Breast epithelium (tissue), 4 donors: ENCODE data around the gene GH2. TPM values are rescaled to one million over a fixed set of nuclear protein-coding genes. Genes with fewer than 3 reads are reported as not detected.

ENCODE experiments used
- DNase-seq, 2 donors: peaks; one replicate each; pipeline ENCODE4 v3.0.0-alpha.2; 2019; ENCODE audit warnings: low spot score in 2 of 2
- H3K27ac ChIP-seq, 2 donors: fragments of 200-600 bp; sonication (generic) in 1 of 2; one replicate each; pipeline ENCODE4 v1.5.1; 2016 to 2019; ENCODE audit warnings: mild to moderate bottlenecking in 1 of 2
- H3K27me3 ChIP-seq, 2 donors: fragments of 200-600 bp; sonication (generic) in 1 of 2; one replicate each; pipeline versions ENCODE4 v1.5.1 to v1.6.0; 2017 to 2019; ENCODE audit warnings: control low read depth in 1 of 2, mild to moderate bottlenecking in 1 of 2
- H3K36me3 ChIP-seq: fragments of 200-600 bp; one replicate; pipeline ENCODE4 v1.5.1; 2019
- H3K4me1 ChIP-seq, 2 donors: fragments of 200-600 bp; sonication (generic); one replicate each; pipeline ENCODE4 v1.5.1; 2016 to 2019; ENCODE audit warnings: control low read depth in 1 of 2
- H3K4me3 ChIP-seq, 3 donors: fragments of 200-600 bp; sonication (generic); 1 replicate in 2 of 3; 2 replicates in 1 of 3; pipeline ENCODE4 v1.5.1; 2016 to 2019; ENCODE audit warnings: mild to moderate bottlenecking in 3 of 3, moderate library complexity in 2 of 3
- H3K9me3 ChIP-seq, 2 donors: fragments of 200-600 bp; sonication (generic) in 1 of 2; one replicate each; pipeline ENCODE4 v1.5.1; 2016 to 2019; ENCODE audit warnings: control low read depth in 1 of 2
- POLR2A ChIP-seq: fragments of 450-650 bp; IDR thresholded peaks from one replicate; pipeline ENCODE4 v1.6.1; 2016; ENCODE audit warnings: antibody characterized with exemption, mild to moderate bottlenecking, moderate library complexity
- POLR2AphosphoS5 ChIP-seq, 3 donors: sonication (generic); formaldehyde crosslinking; IDR thresholded peaks; one replicate each; pipeline ENCODE4 v1.6.1; 2017; ENCODE audit warnings: antibody characterized with exemption in 3 of 3
- intact Hi-C: fragments of 100-400 bp; cut with DNase I; formaldehyde crosslinking; loops from one replicate; pipeline ENCODE4 v1.15.1; 2023; ENCODE audit warnings: low total_unique reads
- total RNA-seq, 3 donors: library from RNA; depleted of rRNA; stranded (reverse); fragments of >200 nt; gene quantifications; one replicate each; pipeline ENCODE4 v1.1.0, GENCODE V29; 2016
- TF ChIP-seq, protein P1 (sequence below), 3 donors: fragments of 450-650 bp; IDR thresholded peaks; one replicate each; pipeline ENCODE4 v1.5.1; 2016 to 2017; ENCODE audit warnings: antibody characterized with exemption in 3 of 3, mild to moderate bottlenecking in 3 of 3, moderate library complexity in 3 of 3

GH2 gene
- total RNA-seq, 3 donors from 2014 or later: not detected

DNA sequence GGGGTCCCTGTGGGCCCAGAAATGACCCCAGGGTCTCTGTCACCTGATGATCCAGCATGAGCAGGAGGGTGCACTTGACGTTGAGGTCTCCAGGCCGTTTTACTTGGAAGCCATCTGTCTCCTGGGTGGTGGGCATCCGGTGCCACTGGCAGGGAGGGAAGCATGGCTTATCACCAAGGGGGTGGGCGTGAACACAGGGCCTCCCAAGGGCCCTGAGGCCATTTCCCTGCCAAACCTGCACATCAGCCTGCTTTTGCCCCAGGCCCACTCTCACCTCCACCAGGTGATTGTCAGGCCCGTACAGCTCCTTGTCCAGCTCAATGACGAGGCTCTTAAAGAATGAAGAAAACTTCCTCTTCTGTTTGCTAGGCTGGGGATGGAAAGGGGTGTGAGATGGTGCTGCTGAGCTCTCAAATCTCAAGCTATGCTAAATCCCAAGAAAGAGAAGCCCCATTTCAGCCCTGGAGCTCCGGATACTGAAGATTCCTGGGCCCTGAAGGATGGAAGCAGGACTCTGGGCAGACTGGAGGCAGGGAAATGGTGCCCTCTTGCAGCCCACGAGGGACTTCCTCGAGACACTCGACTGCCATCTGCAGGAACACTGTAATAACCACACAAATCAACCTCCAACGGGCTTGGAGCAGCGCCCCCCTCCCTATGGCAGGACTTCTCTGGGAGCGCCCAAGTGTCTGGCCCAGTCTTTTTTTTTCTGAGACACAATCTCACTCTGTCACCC is 47.1 kb downstream of the GH2 start:
- no peak for DNase-seq
- H3K4me3 ChIP-seq: no peak overlapping the region
- H3K27ac ChIP-seq: peak overlapping the region; percentile 45
- TF ChIP-seq POLR2AphosphoS5 (IDR thresholded peaks at IDR 0.05): no peak
- TF ChIP-seq, protein P1, sequence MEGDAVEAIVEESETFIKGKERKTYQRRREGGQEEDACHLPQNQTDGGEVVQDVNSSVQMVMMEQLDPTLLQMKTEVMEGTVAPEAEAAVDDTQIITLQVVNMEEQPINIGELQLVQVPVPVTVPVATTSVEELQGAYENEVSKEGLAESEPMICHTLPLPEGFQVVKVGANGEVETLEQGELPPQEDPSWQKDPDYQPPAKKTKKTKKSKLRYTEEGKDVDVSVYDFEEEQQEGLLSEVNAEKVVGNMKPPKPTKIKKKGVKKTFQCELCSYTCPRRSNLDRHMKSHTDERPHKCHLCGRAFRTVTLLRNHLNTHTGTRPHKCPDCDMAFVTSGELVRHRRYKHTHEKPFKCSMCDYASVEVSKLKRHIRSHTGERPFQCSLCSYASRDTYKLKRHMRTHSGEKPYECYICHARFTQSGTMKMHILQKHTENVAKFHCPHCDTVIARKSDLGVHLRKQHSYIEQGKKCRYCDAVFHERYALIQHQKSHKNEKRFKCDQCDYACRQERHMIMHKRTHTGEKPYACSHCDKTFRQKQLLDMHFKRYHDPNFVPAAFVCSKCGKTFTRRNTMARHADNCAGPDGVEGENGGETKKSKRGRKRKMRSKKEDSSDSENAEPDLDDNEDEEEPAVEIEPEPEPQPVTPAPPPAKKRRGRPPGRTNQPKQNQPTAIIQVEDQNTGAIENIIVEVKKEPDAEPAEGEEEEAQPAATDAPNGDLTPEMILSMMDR (IDR thresholded peaks at IDR 0.05): peak in 1 of 3 donors; percentile 25
- H3K9me3 ChIP-seq: no peaks in the 10 kb centered on the region
- intact Hi-C loops: loop anchor here (5.0 kb wide), 1 partner anchor 137 kb away; no protein-coding TSS in a partner anchor
- H3K4me1 ChIP-seq: peaks cover 11 to 24% of the 10 kb centered on the region in 2 donors
- H3K36me3 ChIP-seq: no peaks in the 10 kb centered on the region
- H3K27me3 ChIP-seq: no peaks in the 10 kb centered on the region

DNA sequence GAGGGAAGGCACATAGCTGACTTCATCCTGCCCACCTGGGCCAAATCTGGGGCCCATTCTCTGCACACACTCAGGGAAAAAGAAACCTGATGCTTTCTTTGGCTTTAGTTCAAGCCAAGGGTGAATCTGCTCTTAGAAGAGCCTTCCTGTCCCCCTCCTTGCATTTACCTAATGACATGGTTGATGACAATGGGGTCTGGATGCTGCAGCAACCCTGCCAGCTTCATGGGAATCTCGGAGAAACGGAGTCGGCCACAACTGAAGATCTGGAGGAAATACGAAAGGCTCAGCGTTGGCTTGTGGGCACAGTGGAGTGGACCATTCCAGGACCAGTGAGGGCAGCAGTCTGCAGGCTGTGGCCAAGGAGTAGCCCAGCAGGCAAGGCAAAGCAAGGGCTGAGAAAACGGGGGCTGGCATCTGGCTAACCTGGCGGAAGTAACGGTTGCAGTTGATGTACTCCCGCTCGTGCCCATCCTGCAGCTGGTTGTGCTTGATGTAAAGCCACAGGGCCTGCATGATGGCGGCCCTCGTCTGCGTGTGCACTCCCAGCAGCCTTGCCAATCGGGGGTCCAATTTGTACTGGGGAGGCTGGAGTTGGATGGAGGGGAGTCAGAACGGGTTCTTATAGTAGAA is 47.9 kb downstream of the GH2 start:
- peaks cover 11 to 30% of the 10 kb centered on the region in 2 donors for H3K4me1 ChIP-seq
- no peaks in the 10 kb centered on the region for H3K36me3 ChIP-seq
- intact Hi-C loops: no loop called here
- DNase-seq: no peak
- H3K27me3 ChIP-seq: no peaks in the 10 kb centered on the region
- no peak overlapping the region for H3K4me3 ChIP-seq
- H3K9me3 ChIP-seq: no peaks in the 10 kb centered on the region
- TF ChIP-seq POLR2A: no peak
- TF ChIP-seq, protein P1 (IDR thresholded peaks at IDR 0.05): no peak
- TF ChIP-seq POLR2AphosphoS5 (IDR thresholded peaks at IDR 0.05): no peak
- H3K27ac ChIP-seq: peak overlapping the region in 1 of 2 donors; percentile 45

DNA sequence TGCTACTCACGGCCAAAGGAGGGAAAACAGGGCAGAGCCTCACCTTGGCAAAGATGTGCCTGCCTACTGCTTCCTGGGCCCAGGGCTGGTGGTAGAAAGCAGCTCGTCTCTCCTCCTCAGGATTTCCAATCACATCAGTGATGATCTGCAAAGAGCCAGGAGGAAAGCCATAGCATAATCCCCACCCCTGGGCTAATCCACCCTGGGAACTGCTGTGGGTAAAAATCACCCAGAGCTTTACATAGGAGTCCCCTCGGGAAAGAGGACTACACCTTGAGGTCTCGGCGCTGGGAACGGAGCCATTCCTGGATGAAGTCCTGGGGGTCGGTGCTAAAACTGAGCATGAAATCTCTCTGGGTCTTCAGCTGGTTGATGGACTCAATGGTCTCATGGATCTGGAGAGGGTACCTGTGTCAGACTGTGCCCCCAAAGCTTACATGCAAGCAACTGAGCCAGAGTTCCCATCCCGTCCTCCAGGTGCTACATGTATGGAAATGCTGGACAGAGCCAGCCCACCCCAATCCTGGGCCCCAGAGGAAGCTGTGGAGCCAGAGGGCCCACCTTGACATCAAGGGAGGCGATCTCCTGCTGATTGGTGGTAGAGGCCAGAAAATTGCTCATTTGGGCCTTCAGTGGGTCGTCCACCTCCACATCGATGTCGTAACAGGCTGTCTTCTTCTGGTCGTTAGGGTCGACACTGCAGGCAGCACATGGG is 48.6 kb downstream of the GH2 start:
- no peaks in the 10 kb centered on the region for H3K27me3 ChIP-seq
- no peak for TF ChIP-seq POLR2AphosphoS5 (IDR thresholded peaks at IDR 0.05)
- no peak for TF ChIP-seq POLR2A
- TF ChIP-seq, protein P1 (IDR thresholded peaks at IDR 0.05): no peak
- H3K4me1 ChIP-seq: peaks cover 10 to 28% of the 10 kb centered on the region in 2 donors
- H3K9me3 ChIP-seq: no peaks in the 10 kb centered on the region
- intact Hi-C loops: no loop called here
- H3K27ac ChIP-seq: peak overlapping the region in 1 of 2 donors; percentile 5
- no peak for DNase-seq
- H3K36me3 ChIP-seq: no peaks in the 10 kb centered on the region
- H3K4me3 ChIP-seq: no peak overlapping the region

DNA sequence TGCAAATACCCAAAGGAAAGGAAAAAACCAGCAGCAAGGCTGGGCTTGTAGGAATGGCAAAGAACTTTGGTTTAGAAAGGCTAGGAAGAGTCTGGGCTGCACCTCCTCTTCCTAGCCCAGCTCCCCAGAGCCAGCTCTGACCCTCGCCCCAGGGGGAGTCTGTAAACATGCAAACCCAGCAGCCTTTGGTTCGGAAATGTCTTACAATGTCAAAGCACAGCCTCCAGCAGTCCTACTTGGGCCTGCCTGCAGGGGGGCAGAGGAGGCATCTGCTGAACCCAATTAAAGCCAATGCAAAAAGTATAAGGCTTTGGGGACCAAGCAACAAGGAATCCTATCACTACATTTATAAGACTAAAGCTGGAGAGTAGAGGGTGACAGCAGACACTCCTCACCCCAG is 49.3 kb downstream of the GH2 start:
- DNase-seq: no peak
- no peak overlapping the region for H3K27ac ChIP-seq
- H3K36me3 ChIP-seq: no peaks in the 10 kb centered on the region
- H3K9me3 ChIP-seq: no peaks in the 10 kb centered on the region
- no peaks in the 10 kb centered on the region for H3K27me3 ChIP-seq
- TF ChIP-seq POLR2AphosphoS5 (IDR thresholded peaks at IDR 0.05) (no peak), POLR2A (no peak)
- TF ChIP-seq, protein P1 (IDR thresholded peaks at IDR 0.05): no peak
- intact Hi-C loops: no loop called here
- no peak overlapping the region for H3K4me3 ChIP-seq
- peaks cover 5 to 24% of the 10 kb centered on the region in 2 donors for H3K4me1 ChIP-seq

DNA sequence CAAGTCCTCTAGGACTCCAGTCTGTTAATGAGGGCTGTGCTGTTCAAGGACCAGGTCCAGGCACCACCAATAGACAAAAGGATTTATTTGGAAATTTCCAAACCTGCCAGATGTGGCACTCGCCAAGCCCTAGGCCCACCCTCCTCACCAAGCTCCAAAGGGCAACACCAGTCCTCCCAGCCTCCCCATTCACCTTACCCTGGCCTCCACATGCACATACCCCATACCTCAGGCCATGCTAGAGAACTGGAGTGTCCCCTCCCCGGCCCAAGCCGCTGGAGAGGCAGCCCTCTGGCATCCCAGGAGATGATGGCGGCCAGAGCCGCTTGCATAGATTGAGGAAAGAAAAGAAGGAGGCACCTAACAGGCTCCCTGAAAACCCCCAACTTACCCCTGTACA is 49.7 kb downstream of the GH2 start:
- no peaks in the 10 kb centered on the region for H3K9me3 ChIP-seq
- H3K4me3 ChIP-seq: no peak overlapping the region
- DNase-seq: no peak
- H3K36me3 ChIP-seq: no peaks in the 10 kb centered on the region
- intact Hi-C loops: no loop called here
- TF ChIP-seq POLR2A (no peak), POLR2AphosphoS5 (IDR thresholded peaks at IDR 0.05) (no peak)
- TF ChIP-seq, protein P1 (IDR thresholded peaks at IDR 0.05): no peak
- peaks cover 4 to 20% of the 10 kb centered on the region in 2 donors for H3K4me1 ChIP-seq
- H3K27ac ChIP-seq: no peak overlapping the region
- H3K27me3 ChIP-seq: no peaks in the 10 kb centered on the region
